Measurements from ENCODE around the gene COPA.

COPA gene

DNA sequence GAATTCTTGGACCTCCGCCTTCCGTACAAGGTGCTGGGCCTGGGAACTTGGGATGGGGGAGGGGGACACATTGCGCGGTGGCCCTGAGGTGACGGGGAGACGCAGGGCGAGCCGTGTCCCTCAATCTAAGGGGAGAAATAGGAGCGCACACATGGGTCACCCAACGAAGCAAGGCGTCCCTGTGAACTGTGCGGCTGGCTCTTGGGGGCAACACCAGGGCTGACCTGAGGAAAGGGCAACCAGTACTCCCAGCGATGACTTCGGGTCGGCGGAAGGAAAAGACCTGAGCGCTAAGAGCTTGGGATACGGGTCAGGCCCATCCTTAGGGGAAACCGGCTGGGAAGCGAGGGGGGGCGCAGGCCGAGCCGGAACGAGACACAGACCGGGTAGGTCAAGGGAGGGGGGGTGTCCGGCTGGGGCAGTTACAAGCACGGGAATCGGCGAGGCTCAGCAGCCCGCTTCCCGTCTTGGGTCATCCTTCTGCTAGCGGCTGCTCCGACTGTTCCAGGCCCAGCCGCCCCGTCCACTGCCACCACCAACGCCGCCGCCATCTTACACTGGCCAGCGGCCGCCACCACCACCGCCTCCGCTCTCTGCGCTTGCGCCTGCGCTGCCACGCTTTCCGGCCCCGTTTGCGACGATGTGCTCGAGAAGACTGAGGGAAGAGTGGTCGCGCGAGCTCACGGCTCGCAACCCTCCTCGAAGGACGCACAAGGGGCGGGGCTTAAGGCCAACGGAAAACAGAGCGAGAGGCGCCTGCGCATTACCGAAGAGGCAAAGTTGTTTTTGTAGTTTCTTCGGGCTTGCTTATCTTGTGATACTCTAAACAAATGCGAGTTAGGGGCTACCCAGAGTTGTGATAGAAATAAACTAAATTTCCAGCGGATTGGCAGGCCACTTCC lies 80.9 kb downstream of the COPA start, which contains the start of gene DCAF8:
Gene DCAF8, minus strand, starts transcription at position 657 of the 902 bp plus-strand sequence. CDS start 18,541 bp downstream, outside the sequence.
- peak; percentile 97 for DNase-seq

DNA sequence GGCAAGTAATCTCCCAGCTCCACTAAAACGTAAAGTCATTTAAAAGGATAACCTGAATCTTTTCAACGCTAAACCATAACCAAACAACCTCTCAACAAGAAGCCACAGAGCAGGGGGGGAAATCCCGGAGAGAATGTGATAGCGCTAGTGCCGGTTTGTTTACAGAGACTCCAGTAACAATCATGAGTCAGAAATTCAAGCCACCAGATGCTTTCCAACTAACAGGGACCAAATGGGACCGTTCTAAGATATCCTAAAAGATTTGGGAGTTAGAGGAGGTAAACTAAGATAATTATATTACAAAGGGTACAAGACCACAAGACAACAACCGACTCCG lies 81.5 kb downstream of the COPA start:
- no peak for DNase-seq

DNA sequence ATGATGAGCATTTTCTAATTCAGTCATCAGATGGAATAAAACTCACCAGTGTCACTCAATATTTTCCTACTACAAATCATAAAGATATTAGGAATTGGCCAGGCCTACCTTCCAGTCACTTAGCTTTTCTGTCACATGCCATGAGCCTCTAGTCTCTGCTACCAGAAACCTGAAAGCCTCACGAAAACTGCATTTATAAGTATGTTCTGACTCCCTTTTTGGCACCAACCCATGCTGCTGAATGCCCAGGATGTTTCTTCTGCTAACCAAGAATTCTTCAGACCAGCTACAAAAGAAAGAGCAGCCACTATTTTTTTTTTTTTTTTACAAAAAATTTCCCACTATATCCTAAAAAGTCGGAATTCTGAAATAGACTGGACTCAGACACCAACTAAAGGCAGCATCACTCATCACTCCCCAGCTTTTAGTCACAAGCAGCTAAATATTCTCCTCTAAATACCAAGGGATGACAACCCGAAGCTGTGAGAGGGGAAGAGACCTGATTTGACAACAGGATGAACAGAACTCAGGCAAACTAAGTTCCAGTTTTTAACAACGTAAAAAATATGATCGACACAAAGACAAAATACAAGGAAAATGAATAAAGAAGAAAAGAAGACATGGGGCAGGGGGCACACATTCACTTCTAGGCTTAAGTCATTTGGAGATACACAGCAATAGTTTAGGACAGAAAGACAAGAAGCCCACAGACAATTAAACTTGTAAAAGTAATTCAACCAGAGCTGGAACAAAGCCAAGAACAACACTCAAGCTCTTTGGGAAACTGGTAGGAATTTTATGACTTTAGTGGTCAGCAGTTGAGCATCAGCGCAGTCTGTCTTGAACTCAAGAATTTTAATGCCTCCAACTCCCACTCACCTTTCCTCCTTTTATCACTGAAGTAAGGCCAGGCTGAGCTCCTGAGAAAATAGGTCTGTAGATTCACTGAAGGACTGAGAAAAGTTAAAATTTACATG lies 82.4 kb downstream of the COPA start:
- DNase-seq: no peak

DNA sequence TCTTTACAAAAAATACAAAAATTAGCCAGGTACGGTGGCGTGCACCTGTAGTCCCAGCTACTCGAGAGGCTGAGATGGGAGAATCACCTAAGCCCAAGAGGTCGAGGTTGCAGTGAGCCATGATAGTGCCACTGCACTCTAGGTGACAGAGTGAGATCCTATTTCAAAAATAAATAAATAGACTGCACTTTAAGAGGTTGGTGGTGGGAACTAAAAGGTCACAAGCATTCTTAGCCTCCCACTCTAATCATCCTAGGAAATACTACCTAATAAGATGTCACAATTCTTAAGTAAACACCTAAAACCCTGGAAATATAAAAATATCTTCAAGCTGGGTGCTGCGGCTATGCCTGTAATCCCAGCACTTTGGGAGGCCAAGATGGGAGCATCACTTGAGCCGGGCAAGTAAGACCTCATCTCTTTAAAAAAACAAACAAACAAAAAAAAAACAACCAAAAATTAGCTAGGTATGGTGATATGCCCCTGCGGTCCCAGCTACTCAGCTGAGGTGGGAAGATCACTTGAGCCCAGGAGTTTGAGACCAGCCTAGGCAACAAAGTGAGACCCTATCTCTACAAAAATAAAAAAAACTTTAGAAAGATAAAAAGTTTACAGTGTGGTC lies 84.8 kb downstream of the COPA start:
- no peak for DNase-seq

DNA sequence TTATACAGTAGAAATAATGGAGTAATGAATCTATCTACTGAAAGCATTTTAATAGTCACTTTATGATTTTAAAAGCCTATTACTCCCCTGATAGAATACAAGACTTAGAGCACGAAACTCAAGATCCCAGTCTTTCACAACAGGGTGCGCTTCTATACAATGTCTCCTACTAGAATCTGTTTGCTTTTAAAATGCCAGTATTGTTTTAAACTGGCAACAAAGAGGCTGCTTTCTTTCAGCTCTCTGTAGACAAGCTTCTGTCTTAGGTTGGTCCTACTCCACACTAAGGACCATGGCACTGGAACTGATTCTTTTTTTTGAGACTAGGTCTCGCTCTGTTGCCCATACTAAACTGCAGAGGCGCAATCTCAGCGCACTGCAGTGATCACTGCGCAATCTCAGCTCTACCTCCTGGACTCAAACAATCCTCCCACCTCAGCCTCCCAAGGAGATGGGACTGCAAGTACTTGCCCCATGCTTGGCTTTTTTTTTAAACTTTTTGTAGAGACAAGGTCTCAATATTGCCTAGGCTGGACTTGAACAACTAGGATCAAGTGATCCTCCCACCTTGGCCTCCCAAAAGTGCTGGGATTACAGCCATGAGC lies 85.5 kb downstream of the COPA start:
- no peak for DNase-seq

DNA sequence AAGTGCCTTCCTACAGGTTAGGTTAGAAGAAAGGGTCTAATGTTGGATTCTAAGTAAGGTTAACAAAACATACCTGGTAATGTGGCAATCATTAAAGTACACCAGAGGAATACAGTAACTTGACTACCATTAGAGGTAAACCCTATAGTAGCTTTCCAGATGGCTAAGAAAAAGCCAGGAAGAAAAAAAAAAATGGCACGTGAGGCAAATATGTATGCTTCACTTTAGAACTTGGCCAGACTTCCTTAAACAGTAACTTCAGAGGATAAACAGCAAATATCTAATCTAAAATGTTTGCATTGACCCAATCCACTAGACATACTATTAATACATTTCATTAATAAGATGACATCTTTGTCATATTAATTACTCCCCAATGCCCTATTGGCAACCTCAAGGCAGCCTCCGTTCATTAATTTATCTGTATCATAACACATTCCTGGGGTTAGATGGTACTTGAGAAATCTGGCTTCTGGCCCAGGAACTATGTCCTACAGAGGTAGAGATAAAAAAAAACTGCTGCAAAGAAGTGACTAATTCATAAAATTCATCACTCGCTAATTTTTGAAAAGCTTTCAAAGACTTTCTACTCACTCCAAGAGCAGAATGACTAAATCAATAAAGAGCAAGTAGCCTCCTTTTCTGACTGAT lies 86.5 kb downstream of the COPA start:
- DNase-seq: no peak

DNA sequence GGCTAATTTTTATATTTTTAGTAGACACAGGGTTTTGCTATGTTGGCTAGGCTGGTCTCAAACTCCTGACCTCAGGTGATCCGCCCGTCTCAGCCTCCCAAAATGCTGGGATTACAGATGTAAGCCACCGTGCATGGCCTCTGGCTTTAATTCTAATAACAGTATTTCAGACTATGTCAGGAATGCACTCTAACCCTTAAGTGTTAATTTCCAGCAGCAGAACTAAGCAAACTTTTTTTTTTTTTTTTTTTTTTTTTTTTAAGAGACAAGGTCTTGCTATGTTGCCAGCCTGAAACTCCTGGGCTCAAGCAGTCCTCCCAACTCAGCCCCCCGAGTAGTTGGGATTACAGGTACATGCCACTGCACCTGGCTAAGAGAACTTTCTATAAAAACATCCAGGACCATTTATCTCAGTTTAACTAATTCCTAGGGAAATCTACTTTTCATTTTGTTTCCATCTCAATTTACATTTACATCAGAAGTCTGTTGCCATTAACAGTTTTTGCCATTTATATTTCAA lies 87.2 kb downstream of the COPA start:
- no peak for DNase-seq

DNA sequence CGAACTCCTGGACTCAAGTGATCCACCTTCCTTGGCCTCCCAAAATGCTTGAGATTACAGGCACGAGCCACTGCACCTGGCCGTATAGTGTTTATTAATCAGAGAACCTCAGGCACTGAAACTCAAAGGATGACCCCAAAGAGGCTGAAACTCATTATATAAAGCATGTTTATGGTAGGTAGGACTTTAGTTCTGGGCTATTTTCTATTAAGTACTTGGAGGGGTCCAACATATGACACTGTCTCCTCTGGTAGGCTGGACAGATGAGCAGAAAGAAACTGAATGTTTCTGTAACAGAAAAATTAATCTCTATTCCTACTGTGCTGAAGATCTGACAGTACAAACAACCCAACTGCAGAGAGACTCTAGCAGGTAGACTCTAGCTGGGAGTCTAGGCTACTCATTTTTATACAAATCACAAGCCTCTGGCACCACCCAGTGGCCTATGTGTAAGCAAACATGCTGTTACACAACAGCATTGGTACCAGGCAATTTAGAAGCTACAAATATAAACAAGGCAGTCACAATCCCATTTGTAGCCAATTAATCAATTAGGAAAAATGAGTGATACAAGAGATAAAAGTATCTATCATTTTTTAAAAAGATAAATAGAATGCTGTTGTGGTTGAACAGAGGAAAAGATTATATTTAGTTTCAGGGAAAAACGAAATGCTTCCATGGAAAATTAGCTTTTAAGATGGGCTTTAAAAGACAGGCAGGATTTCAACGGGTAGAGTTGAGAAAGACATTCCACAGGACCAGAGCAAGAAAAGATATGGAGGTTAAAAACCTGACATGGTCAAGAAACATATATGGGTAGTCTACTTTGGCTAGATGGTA lies 91.1 kb downstream of the COPA start:
- DNase-seq: peak; percentile 61

DNA sequence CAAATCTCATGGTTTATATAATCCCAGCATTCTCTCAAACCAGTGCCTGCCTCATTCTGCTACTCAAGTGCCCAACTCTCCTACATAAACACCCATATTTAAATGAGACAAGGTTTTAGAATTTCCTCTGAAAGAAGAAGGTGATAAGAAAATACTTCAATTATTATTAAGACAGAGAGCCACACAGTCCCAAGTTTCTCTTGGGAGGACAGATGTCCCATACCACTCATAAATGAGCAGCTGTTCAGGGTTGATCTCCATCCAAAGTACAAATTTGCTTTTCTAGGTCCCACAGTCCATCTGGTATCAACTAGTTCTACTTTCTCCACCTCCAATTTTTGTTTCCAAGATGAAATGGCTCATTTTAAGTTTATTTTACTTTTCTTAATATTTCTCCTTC lies 92.0 kb downstream of the COPA start:
- DNase-seq: no peak

DNA sequence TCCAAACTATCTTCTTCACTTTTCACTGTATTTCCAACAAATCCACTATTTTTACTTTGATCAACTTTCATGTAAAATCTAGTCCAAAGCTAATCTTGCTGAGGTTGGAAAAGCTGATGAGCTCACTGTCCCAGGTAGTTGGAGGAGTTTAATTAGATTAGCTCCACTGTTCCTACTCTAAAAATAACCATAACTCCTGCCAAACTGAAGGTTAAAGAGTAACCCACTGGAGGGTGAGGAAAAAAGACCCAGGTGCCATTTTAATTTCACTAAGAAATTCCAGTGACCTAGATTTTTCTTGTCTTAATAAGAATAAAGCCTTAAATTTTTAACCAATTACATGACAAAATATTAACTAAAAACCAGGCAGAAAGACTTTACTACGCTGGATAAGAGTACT lies 96.0 kb downstream of the COPA start:
- no peak for DNase-seq

DNA sequence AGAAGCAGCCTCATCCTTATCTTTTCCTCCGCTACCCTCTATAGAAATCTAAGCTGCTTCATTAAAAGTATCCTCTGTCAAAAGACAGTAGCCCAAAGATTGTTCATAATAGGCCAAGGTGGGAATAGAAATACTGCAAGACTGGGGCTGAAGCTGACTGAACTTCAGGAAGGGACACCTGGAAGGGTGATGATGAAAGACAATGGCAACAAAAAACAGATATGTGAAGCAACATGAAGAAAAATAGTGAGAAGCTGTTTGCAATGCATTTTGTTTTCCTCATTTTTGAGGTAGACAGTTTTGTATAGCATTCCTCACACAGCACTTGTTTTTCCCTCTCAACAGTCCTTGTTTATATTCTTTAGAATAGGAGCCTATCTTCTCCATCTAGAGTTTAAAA lies 97.6 kb downstream of the COPA start:
- DNase-seq: no peak

DNA sequence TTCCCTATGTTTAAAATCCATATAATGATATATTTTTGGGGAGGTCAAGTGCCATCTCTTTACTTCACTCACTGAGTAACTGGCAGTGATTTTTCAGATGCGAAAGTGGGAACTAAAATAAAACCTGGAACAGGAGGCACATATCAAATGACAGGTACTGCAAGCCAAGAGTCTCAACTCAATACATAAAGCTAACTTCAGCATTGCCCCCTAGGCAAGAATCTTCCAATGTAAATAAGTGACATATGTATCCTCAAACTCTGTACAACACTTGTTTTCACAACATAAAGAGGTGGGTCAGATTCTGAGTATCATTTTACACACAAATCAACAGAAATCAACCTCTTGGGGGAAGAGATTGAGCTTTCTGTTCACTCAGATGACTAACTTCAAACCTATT lies 98.8 kb downstream of the COPA start:
- no peak for DNase-seq

DNA sequence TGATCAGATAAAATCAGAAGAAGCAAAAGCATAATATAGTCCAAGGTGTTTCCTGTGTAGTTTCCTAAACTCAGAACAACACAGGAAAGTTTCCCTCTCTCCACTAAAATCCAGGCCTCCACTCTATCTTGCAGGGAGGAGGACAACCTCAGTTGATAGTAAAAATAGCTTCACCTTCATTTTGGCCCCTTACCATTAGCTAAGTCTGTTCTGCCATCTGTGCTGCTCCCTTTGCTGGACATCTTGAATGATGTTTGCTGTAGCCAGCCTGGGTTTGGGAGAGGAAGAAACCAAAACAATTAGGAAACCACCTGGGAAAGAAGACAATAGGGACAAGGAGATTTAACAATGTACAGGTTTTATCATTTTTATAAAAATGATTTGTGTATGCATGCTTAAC lies 99.3 kb downstream of the COPA start:
- no peak for DNase-seq

DNA sequence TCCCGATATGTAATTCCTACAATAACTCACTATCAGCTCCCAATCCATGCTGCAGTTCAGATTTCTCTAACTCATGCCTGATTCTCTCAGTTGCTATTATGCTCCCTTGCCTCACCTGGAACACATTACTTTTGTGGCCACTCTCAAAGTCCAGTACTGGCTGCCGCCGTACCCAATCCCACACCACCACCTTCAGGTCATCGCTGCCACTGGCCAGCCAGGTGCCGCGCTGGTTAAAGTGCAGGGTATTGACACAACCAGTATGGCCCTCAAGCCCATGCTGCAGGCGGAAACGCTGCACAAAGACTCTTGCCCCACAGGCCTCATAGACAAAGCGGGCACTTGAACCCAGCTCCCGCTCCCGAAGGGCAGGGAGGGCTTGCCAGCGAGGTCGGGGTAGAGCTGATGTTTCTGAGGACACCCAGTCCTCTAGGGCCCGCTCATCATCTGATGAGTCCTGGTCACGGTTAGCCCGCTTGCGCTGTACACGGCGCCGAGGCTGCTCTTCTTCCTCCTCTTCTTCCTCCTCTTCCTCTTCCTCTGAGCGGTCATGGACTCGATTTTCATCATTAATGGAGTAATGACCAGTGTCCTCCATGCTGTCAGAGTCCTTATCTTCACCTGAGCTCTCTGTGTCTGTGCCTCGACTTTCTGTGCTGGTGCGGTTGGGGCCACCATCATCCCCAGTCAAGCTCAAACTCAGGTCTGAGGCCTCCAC lies 103.3 kb downstream of the COPA start:
- DNase-seq: no peak
